ENCODE data around the gene SDS. TPM values are rescaled to one million over a fixed set of nuclear protein-coding genes. Genes with fewer than 3 reads are reported as not detected.

Gene SDS
- total RNA-seq, 1 experiment from 2014 or later: not detected

DNA sequence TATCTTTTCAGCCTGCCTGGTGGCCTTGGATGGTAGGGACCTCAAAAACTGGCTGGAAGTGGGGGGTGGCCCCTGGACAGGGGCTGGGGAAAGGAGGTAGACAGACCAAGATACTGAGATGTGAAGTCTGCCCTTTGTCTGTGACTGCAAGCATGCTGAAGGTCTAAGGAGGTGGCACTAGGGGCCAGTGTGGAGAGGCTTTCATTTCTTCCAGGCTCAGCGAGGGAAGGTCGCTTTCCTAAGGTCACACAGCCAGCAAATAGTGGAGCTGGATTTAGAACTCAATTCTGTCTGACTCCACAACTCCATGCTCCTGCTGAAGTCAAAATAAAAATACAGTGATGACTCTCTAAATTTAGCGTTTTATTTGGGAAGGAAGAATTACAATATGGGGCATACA, 56.6 kb downstream of the SDS start:
- no peaks in the 10 kb centered on the region for H4K20me1 ChIP-seq (ENCODE audit: insufficient read depth)
- TF ChIP-seq, protein P1, sequence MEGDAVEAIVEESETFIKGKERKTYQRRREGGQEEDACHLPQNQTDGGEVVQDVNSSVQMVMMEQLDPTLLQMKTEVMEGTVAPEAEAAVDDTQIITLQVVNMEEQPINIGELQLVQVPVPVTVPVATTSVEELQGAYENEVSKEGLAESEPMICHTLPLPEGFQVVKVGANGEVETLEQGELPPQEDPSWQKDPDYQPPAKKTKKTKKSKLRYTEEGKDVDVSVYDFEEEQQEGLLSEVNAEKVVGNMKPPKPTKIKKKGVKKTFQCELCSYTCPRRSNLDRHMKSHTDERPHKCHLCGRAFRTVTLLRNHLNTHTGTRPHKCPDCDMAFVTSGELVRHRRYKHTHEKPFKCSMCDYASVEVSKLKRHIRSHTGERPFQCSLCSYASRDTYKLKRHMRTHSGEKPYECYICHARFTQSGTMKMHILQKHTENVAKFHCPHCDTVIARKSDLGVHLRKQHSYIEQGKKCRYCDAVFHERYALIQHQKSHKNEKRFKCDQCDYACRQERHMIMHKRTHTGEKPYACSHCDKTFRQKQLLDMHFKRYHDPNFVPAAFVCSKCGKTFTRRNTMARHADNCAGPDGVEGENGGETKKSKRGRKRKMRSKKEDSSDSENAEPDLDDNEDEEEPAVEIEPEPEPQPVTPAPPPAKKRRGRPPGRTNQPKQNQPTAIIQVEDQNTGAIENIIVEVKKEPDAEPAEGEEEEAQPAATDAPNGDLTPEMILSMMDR (conservative IDR thresholded peaks at IDR 0.05): no peak
- H3K4me3 ChIP-seq: no peak overlapping the region
- H3K9me2 ChIP-seq (ENCODE audit: insufficient read depth): no peaks in the 10 kb centered on the region
- no peak overlapping the region for H3K27ac ChIP-seq
- H3K9me3 ChIP-seq (ENCODE audit: insufficient read depth, low read depth): no peaks in the 10 kb centered on the region
- no peaks in the 10 kb centered on the region for H3K27me3 ChIP-seq (ENCODE audit: insufficient read depth, low read depth)
- no peak overlapping the region for H3K4me2 ChIP-seq
- BruUV-seq (replicated peaks): no TSS peak
- intact Hi-C loops (cut with micrococcal nuclease; ENCODE audit: unreplicated experiment): no loop called here
- H2AFZ ChIP-seq: no peak overlapping the region
- ChIA-PET CTCF (no interaction called here), POLR2A (ENCODE audit: unreplicated experiment) (interaction anchor here (0.5 kb wide), 1 partner anchor 23 kb away, joined by 22 read pairs; no protein-coding TSS in a partner anchor)
- no peaks in the 10 kb centered on the region for H3K4me1 ChIP-seq (replicated peaks; ENCODE audit: insufficient read depth)
- no peaks in the 10 kb centered on the region for H3K36me3 ChIP-seq (ENCODE audit: low read depth)
- no peak for DNase-seq
- H3F3A ChIP-seq (ENCODE audit: insufficient read depth, low read depth): peaks cover 7% of the 10 kb centered on the region; the same call in 1 of the 2 replicates
- no peaks in the 10 kb centered on the region for H3K79me2 ChIP-seq (ENCODE audit: low read depth)

DNA sequence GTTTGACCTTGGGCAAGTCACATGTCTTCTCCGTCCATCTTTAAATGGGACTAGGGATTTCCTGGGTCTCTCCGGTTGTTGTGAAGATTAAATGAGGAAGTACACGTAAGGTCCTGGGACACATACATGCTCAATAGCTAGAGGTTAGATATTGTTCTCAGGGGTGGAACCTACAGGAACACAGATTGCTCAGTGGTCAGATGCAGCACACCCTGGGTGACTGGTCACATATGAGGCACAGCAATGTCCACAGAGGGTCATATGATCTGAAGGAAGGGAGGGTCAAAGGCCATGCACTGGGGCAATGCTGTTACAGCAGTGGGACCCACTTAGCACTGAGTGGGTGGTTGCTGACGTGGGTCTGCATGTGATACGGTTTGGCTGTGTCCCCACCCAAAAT, 57.3 kb downstream of the SDS start:
- Histone ChIP-seq H3K36me3 (ENCODE audit: low read depth) (no peaks in the 10 kb centered on the region), H4K20me1 (ENCODE audit: insufficient read depth) (no peaks in the 10 kb centered on the region), H3K4me1 (replicated peaks; ENCODE audit: insufficient read depth) (no peaks in the 10 kb centered on the region), H3K27ac (no peak overlapping the region), H3K4me2 (no peak overlapping the region), H3F3A (ENCODE audit: insufficient read depth, low read depth) (peaks cover 7% of the 10 kb centered on the region; the same call in 1 of the 2 replicates), H2AFZ (no peak overlapping the region), H3K4me3 (no peak overlapping the region), H3K9me3 (ENCODE audit: insufficient read depth, low read depth) (no peaks in the 10 kb centered on the region), H3K9me2 (ENCODE audit: insufficient read depth) (no peaks in the 10 kb centered on the region), H3K27me3 (ENCODE audit: insufficient read depth, low read depth) (no peaks in the 10 kb centered on the region), H3K79me2 (ENCODE audit: low read depth) (no peaks in the 10 kb centered on the region)
- TF ChIP-seq, protein P1 (conservative IDR thresholded peaks at IDR 0.05): no peak
- no peak for TF ChIP-seq EZH2 (IDR thresholded peaks at IDR 0.05; ENCODE audit: low read depth)
- DNase-seq: no peak
- no TSS peak for BruUV-seq (replicated peaks)
- intact Hi-C loops (cut with micrococcal nuclease; ENCODE audit: unreplicated experiment): no loop called here
- CTCF ChIA-PET: no interaction called here
- POLR2A ChIA-PET (ENCODE audit: unreplicated experiment): interaction anchor here (0.5 kb wide), 1 partner anchor 22 kb away, joined by 22 read pairs; no protein-coding TSS in a partner anchor

DNA sequence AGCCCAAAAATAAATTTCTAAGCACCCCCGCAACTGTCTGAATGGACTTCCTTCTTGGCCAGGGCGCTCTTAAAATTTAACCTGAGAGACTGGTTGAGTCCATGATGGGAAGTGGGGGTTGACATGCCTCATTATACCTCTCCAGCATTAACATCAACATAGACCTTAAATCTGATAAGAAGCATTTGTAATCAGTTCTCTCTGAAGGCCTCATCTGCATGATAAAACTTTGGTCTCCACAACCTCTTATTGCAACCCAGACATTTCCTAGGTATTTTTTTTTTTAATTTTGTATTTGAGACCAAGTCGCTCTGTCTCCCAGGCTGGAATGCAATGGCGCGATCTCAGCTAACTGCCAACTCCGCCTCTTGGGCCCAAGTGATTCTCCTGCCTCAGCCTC, 58.4 kb downstream of the SDS start:
- H3K27ac ChIP-seq: no peak overlapping the region
- no peak overlapping the region for H3K4me3 ChIP-seq
- H4K20me1 ChIP-seq (ENCODE audit: insufficient read depth): no peaks in the 10 kb centered on the region
- H3K9me3 ChIP-seq (ENCODE audit: insufficient read depth, low read depth): no peaks in the 10 kb centered on the region
- TF ChIP-seq, protein P1 (conservative IDR thresholded peaks at IDR 0.05): no peak
- no peak for TF ChIP-seq EZH2 (IDR thresholded peaks at IDR 0.05; ENCODE audit: low read depth)
- no peak overlapping the region for H3K4me2 ChIP-seq
- ChIA-PET POLR2A (ENCODE audit: unreplicated experiment) (no interaction called here), CTCF (no interaction called here)
- no peaks in the 10 kb centered on the region for H3K79me2 ChIP-seq (ENCODE audit: low read depth)
- H3K4me1 ChIP-seq (replicated peaks; ENCODE audit: insufficient read depth): no peaks in the 10 kb centered on the region
- no peaks in the 10 kb centered on the region for H3K9me2 ChIP-seq (ENCODE audit: insufficient read depth)
- no peaks in the 10 kb centered on the region for H3K36me3 ChIP-seq (ENCODE audit: low read depth)
- intact Hi-C loops (cut with micrococcal nuclease; ENCODE audit: unreplicated experiment): no loop called here
- BruUV-seq (replicated peaks): no TSS peak
- peaks cover 6% of the 10 kb centered on the region; the same call in 1 of the 2 replicates for H3F3A ChIP-seq (ENCODE audit: insufficient read depth, low read depth)
- H2AFZ ChIP-seq: no peak overlapping the region
- H3K27me3 ChIP-seq (ENCODE audit: insufficient read depth, low read depth): no peaks in the 10 kb centered on the region
- DNase-seq: no peak

Other genes starting within 250 kb of the SDS start
- gene DDX54, start 218.4 kb downstream of the SDS start, total RNA-seq (2021): 80.1 and 81.3 TPM in 2 replicates
- gene RITA1, start 218.2 kb downstream of the SDS start, total RNA-seq (2021): 15.8 and 16.1 TPM in 2 replicates
- gene TPCN1, start 182.4 kb downstream of the SDS start, total RNA-seq (2021): 34.1 and 42.7 TPM in 2 replicates
- 29.0 and 39.1 TPM in 2 replicates for gene SLC8B1, start 68.8 kb downstream of the SDS start, total RNA-seq (2021)
- gene PLBD2, start 45.3 kb downstream of the SDS start, total RNA-seq (2021): 30.7 and 33.8 TPM in 2 replicates
- gene SDSL, start 18.5 kb upstream of the SDS start, total RNA-seq (2021): 14.2 and 26.6 TPM in 2 replicates
- 0.65 and 1.1 TPM in 2 replicates for gene LHX5, start 68.0 kb upstream of the SDS start, total RNA-seq (2021)

All from PC-9 (cell line).